CD4-positive, CD25-positive, alpha-beta regulatory T cell (primary cell): ENCODE measurements around the gene CKAP4. TPM values are rescaled to one million over a fixed set of nuclear protein-coding genes. Genes with fewer than 3 reads are reported as not detected.
"Not testable (repeated sequence)": the region's sequence is repeated elsewhere in the genome, so short reads cannot be mapped to it uniquely, and the experiment has no call there.

Experiments used
- ATAC-seq, 2 donors: fragments of 150-1000 bp; cut with Tn5 transposase; one replicate each; pipeline ENCODE4 v1.10.0; 2021; ENCODE audit warnings: low read depth in 2 of 2, moderate number of reproducible peaks in 2 of 2, moderate library complexity in 1 of 2
- DNase-seq, 3 donors: peaks; one replicate each; pipeline versions ENCODE4 v3.0.0 to v3.0.0-alpha.2; 2012 to 2022; ENCODE audit warnings: mixed read lengths in 1 of 3
- H3K27ac ChIP-seq: one replicate; pipeline ENCODE4 v1.7.0; 2013; ENCODE audit warnings: mild to moderate bottlenecking, low read length; ENCODE audit not compliant: insufficient read depth, poor library complexity, severe bottlenecking
- H3K27me3 ChIP-seq: one replicate; pipeline ENCODE4 v1.7.0; 2013; ENCODE audit warnings: low read length; ENCODE audit not compliant: control insufficient read depth, insufficient read depth
- H3K36me3 ChIP-seq: one replicate; pipeline ENCODE4 v1.7.0; 2013; ENCODE audit warnings: mild to moderate bottlenecking, low read length, moderate library complexity; ENCODE audit not compliant: control insufficient read depth, insufficient read depth
- H3K4me1 ChIP-seq: 2 replicates; pipeline ENCODE4 v1.7.0; 2013; ENCODE audit warnings: mild to moderate bottlenecking, low read length; ENCODE audit not compliant: insufficient read depth, control insufficient read depth, poor library complexity, severe bottlenecking
- H3K4me3 ChIP-seq: one replicate; pipeline ENCODE4 v1.7.0; 2013; ENCODE audit warnings: low read depth, mild to moderate bottlenecking, low read length, moderate library complexity
- H3K9me3 ChIP-seq, 2 experiments: 1 replicate in 1 of 2; 2 replicates in 1 of 2; pipeline ENCODE4 v1.7.0; 2013; ENCODE audit warnings: low read length in 2 of 2, mild to moderate bottlenecking in 1 of 2, moderate library complexity in 1 of 2; ENCODE audit not compliant: control insufficient read depth in 2 of 2
- H3K27ac Mint-ChIP-seq, 3 donors: one replicate each; pipeline ENCODE4 v1.8.0; 2020 to 2022; ENCODE audit warnings: mild to moderate bottlenecking in 3 of 3, mixed read lengths in 3 of 3, moderate library complexity in 2 of 3
- H3K27me3 Mint-ChIP-seq: one replicate; pipeline ENCODE4 v1.8.0; 2022; ENCODE audit warnings: mild to moderate bottlenecking, mixed read lengths
- H3K36me3 Mint-ChIP-seq: one replicate; pipeline ENCODE4 v1.8.0; 2020; ENCODE audit warnings: mixed read lengths
- H3K4me1 Mint-ChIP-seq, 4 donors: one replicate each; pipeline ENCODE4 v1.8.0; 2020 to 2022; ENCODE audit warnings: mixed read lengths in 4 of 4, mild to moderate bottlenecking in 1 of 4
- H3K4me3 Mint-ChIP-seq, 4 donors: one replicate each; pipeline ENCODE4 v1.8.0; 2020 to 2022; ENCODE audit warnings: mild to moderate bottlenecking in 4 of 4, mixed read lengths in 4 of 4, moderate library complexity in 3 of 4
- H3K9me3 Mint-ChIP-seq, 7 donors: one replicate each; pipeline ENCODE4 v1.8.0; 2020 to 2022; ENCODE audit warnings: mixed read lengths in 7 of 7, mild to moderate bottlenecking in 3 of 7, moderate library complexity in 2 of 7
- polyA plus RNA-seq, 4 donors: library from polyadenylated mRNA; unstranded; fragments of 300-500 nt; fragmentation: Illumina TruSeq; gene quantifications; one replicate each; pipeline ENCODE4 v1.2.3, GENCODE V29; 2021
- total RNA-seq: library from RNA; stranded (reverse); gene quantifications from one replicate; pipeline ENCODE4 v1.2.3, GENCODE V29; 2022

Gene CKAP4
- total and polyA plus RNA-seq, 5 donors from 2014 or later = 3.4 to 6.0 (median 4.3) TPM

DNA sequence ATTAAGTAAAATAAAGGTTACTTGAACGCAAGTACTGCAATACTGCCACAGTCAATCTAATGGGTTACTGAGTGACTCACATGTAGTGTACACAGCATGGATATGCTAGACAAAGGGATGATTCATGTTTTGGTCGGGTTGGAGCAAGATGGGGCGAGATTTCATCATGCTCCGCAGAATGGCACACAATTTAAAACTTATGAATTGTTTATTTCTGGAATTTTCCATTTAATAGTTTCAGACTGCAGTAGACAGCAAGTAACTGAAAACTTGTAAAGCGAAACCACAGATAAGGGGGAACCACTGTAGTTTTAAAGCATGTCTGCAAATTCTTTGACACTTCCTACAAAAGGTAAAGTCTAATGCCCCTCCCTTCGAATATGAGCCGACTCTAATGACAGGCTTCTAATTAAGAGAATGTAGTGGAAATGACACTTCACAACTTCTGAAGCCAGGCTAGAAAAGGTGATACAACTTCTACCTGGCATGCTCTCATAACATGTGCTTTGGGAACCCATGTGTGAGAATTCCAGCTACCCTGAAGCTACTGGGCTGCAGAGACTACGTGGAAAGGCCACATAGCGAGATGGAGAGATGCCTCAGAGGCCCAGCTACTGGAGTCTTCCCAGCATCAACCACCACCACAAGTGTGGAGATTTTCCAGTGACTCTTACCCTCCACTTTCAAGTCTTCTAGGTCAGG, 40.8 kb upstream of the CKAP4 start:
- H3K4me3 Mint-ChIP-seq = no peak overlapping the region
- DNase-seq (no peak), ATAC-seq (peak; percentile 58 to 77)
- H3K27me3 Mint-ChIP-seq = peaks cover under 1% of the 10 kb centered on the region
- Histone ChIP-seq H3K27ac (no peak overlapping the region), H3K4me1 (no peaks in the 10 kb centered on the region), H3K4me3 (no peak overlapping the region), H3K9me3 (no peaks in the 10 kb centered on the region), H3K36me3 (no peaks in the 10 kb centered on the region), H3K27me3 (no peaks in the 10 kb centered on the region)
- H3K9me3 Mint-ChIP-seq = peaks cover 0 to 1% (median 0%) of the 10 kb centered on the region in 7 donors
- H3K4me1 Mint-ChIP-seq = peaks cover 0 to 10% (median 3%) of the 10 kb centered on the region in 4 donors
- peak overlapping the region in 2 of 3 donors; percentile 1 to 47 for H3K27ac Mint-ChIP-seq
- H3K36me3 Mint-ChIP-seq = no peaks in the 10 kb centered on the region

GRCh38 chr12:106288101-106288493, 40.3 kb upstream of the CKAP4 start:
- H3K36me3 Mint-ChIP-seq = no peaks in the 10 kb centered on the region
- peaks cover 6% of the 10 kb centered on the region for H3K27me3 Mint-ChIP-seq
- ATAC-seq = no peak

GRCh38 chr12:106287364-106287763, 39.5 kb upstream of the CKAP4 start:
- ATAC-seq (no peak), DNase-seq (no peak)
- Mint-ChIP-seq H3K9me3 (peaks cover 0 to 6% (median 1%) of the 10 kb centered on the region in 7 donors), H3K36me3 (no peaks in the 10 kb centered on the region), H3K4me1 (peaks cover 0 to 12% (median 3%) of the 10 kb centered on the region in 4 donors), H3K27me3 (peaks cover 13% of the 10 kb centered on the region), H3K4me3 (no peak overlapping the region), H3K27ac (no peak overlapping the region)
- Histone ChIP-seq H3K9me3 (peaks cover 0 to 1% of the 10 kb centered on the region in 2 experiments), H3K4me1 (no peaks in the 10 kb centered on the region), H3K36me3 (no peaks in the 10 kb centered on the region), H3K27me3 (no peaks in the 10 kb centered on the region), H3K27ac (no peak overlapping the region), H3K4me3 (no peak overlapping the region)

More at GRCh38 chr12:106288101-106288493, 40.3 kb upstream of the CKAP4 start:
- Histone ChIP-seq H3K4me1 (no peaks in the 10 kb centered on the region), H3K9me3 (no peaks in the 10 kb centered on the region), H3K27me3 (no peaks in the 10 kb centered on the region), H3K27ac (no peak overlapping the region), H3K36me3 (no peaks in the 10 kb centered on the region), H3K4me3 (no peak overlapping the region)
- Mint-ChIP-seq H3K4me1 (peaks cover 0 to 10% (median 3%) of the 10 kb centered on the region in 4 donors), H3K9me3 (peaks cover 0 to 1% (median 0%) of the 10 kb centered on the region in 7 donors), H3K4me3 (no peak overlapping the region), H3K27ac (no peak overlapping the region)
- DNase-seq = no peak

DNA sequence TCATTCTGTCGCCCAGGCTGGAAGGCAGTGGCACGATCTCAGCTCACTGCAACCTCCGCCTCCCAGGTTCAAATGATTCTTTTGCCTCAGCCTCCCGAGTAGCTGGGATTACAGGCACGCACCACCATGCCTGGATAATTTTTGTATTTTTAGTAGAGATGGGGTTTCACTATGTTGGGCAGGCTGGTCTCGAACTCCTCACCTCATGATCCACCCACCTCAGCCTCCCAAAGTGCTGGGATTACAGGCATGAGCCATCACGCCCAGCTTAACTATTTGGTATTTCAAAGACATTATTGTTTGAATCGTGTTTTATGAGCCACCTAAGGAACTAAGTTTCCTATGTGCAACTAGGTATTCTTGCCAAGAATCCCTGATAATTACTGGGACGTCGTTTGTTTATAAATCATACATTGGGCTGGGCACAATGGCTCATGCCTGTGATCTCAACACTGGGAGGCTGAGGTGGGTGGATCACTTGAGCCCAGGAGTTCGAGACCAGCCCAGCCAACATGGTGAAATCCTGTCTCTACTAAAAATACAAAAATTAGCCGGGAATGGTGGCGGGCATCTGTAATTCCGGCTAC, 38.8 kb upstream of the CKAP4 start:
- not testable (repeated sequence) for H3K4me1 ChIP-seq, H3K9me3 ChIP-seq, ATAC-seq, H3K27ac Mint-ChIP-seq, H3K27me3 ChIP-seq, H3K27ac ChIP-seq, H3K36me3 ChIP-seq, H3K9me3 Mint-ChIP-seq, H3K4me3 ChIP-seq, H3K4me3 Mint-ChIP-seq, DNase-seq, H3K36me3 Mint-ChIP-seq
- peaks cover 15% of the 10 kb centered on the region for H3K27me3 Mint-ChIP-seq
- H3K4me1 Mint-ChIP-seq = peaks cover 0 to 12% (median 3%) of the 10 kb centered on the region in 4 donors

- no peak for ATAC-seq
- Mint-ChIP-seq H3K27me3 (peaks cover 15% of the 10 kb centered on the region), H3K4me3 (no peak overlapping the region), H3K4me1 (peaks cover 0 to 12% (median 3%) of the 10 kb centered on the region in 4 donors), H3K9me3 (peaks cover 0 to 13% (median 4%) of the 10 kb centered on the region in 7 donors), H3K27ac (no peak overlapping the region), H3K36me3 (no peaks in the 10 kb centered on the region)
- no peaks in the 10 kb centered on the region for H3K27me3 ChIP-seq
- H3K4me1 ChIP-seq = no peaks in the 10 kb centered on the region
- H3K27ac ChIP-seq = no peak overlapping the region
- H3K36me3 ChIP-seq = no peaks in the 10 kb centered on the region
- no peak for DNase-seq
- no peak overlapping the region for H3K4me3 ChIP-seq
- H3K9me3 ChIP-seq = peaks cover 11 to 15% of the 10 kb centered on the region in 2 experiments
These were observed 38.2 kb upstream of the CKAP4 start for GRCh38 chr12:106285982-106286381.

DNA sequence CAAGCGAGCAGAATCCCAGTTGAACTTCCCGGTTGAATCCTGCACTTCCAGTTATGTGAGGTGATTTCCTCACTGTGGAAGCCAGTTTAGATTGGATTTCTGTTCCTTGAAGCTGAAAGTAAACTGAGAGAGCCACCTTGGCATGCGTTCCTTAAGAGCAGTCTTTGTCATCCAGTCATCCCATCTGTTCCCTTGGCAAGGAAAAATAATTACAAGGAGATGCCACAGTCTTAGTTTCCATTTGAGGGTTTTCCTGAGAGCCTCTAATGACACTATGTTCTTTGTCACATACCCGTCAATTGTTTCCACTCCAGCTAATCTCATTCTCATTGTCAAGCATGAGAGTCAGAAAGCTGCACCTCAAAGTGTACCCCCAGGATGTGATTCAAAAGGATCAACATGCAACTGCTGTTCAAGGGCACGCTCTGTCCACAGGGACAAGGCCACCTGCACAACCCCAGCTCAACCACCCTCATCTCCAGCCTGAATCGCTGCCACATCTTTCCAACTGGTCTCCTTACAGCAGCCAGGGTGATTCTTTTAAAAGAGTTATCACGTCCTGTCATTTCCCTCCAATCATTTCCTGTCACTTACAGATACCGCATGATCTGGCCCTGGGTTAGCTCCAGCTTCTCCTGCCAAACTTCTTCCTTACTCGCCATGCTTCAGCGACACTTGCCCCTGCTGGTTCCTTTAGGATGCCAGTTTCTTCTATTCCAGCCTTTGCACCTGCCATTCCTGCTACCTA, 36.7 kb upstream of the CKAP4 start:
- no peak for ATAC-seq
- peaks cover 11 to 16% of the 10 kb centered on the region in 2 experiments for H3K9me3 ChIP-seq
- H3K27ac ChIP-seq = no peak overlapping the region
- no peak overlapping the region for H3K4me3 ChIP-seq
- H3K9me3 Mint-ChIP-seq = peaks cover 0 to 14% (median 3%) of the 10 kb centered on the region in 7 donors
- H3K4me1 ChIP-seq = no peaks in the 10 kb centered on the region
- peaks cover 2% of the 10 kb centered on the region for H3K27me3 ChIP-seq
- no peak for DNase-seq
- H3K36me3 Mint-ChIP-seq = no peaks in the 10 kb centered on the region
- H3K4me3 Mint-ChIP-seq = no peak overlapping the region
- H3K36me3 ChIP-seq = no peaks in the 10 kb centered on the region
- H3K4me1 Mint-ChIP-seq = peaks cover 0 to 13% (median 3%) of the 10 kb centered on the region in 4 donors
- peaks cover 20% of the 10 kb centered on the region for H3K27me3 Mint-ChIP-seq
- peak overlapping the region in 1 of 3 donors; percentile 44 for H3K27ac Mint-ChIP-seq

DNA sequence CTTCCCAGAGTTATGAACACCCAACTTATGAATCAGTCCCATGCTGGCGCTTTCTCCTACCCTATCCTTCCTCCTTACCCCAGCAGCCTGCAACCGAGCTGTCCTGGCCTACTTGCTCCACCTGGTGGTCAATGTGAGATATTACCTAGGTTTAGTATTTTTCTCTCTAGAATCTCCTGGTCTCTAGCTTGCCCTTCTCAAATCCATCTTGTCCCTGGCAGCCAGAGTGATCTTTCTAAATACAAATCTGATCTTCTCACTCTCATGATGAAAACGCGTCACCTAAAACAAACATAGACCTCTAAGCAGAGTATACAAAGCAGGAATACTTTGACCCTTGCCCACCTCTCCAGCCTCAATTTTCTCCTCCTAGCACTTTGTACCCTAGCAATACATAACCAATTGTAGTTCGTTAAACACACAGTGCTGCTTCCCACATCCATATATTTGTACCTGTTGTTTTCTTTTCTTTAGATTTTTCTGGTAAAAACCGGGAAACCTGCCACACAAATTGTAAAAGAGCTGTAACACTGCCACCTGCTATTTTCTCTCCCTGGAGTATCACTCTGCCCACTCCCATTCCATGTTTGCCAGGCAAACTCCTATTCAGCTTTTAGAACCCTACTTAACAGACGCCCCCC, 34.8 kb upstream of the CKAP4 start:
- H3K36me3 ChIP-seq = no peaks in the 10 kb centered on the region
- H3K9me3 Mint-ChIP-seq = peaks cover 0 to 14% (median 7%) of the 10 kb centered on the region in 7 donors
- no peaks in the 10 kb centered on the region for H3K4me1 ChIP-seq
- no peak overlapping the region for H3K4me3 Mint-ChIP-seq
- peak; percentile 11 to 69 (median 55) for DNase-seq
- H3K27me3 Mint-ChIP-seq = peaks cover 23% of the 10 kb centered on the region
- peaks cover 2% of the 10 kb centered on the region for H3K27me3 ChIP-seq
- H3K4me1 Mint-ChIP-seq = peaks cover 0 to 11% (median 3%) of the 10 kb centered on the region in 4 donors
- H3K4me3 ChIP-seq = no peak overlapping the region
- H3K27ac ChIP-seq = no peak overlapping the region
- ATAC-seq = peak; percentile 58 to 66
- no peaks in the 10 kb centered on the region for H3K36me3 Mint-ChIP-seq
- H3K9me3 ChIP-seq = peaks cover 11 to 16% of the 10 kb centered on the region in 2 experiments
- H3K27ac Mint-ChIP-seq = peak overlapping the region in 1 of 3 donors; percentile 71
